K562 (cell line): Measurements from ENCODE around the gene POU4F2.

Source experiments
- ARID2 ChIP-seq: fragments of 450-650 bp; IDR thresholded peaks from 2 replicates; pipeline ENCODE4 v1.6.1; 2017; ENCODE audit warnings: antibody characterized with exemption, mild to moderate bottlenecking
- CTCF ChIP-seq, 3 experiments: IDR thresholded peaks in 2 of 3; conservative IDR thresholded peaks in 1 of 3; 2 replicates each; pipeline ENCODE4 v1.5.1; 2011 to 2012; ENCODE audit warnings: low read length in 3 of 3, mild to moderate bottlenecking in 3 of 3, control low read depth in 2 of 3, improper control_type of control experiment in 1 of 3, inconsistent platforms in 1 of 3, low read depth in 1 of 3, mixed read lengths in 1 of 3, moderate library complexity in 1 of 3; ENCODE audit not compliant: insufficient read depth in 2 of 3
- EZH2 ChIP-seq: IDR thresholded peaks from 2 replicates; pipeline ENCODE4 v1.6.1; 2012; ENCODE audit warnings: low read depth, mild to moderate bottlenecking, inconsistent platforms, low read length, borderline replicate concordance
- MYC ChIP-seq, 2 experiments: fragments of 250-450 bp in 1 of 2; sonication (Bioruptor Pico) in 1 of 2; IDR thresholded peaks; 2 replicates each; pipeline versions ENCODE4 v1.5.1 to v1.6.1; 2012 to 2021; ENCODE audit warnings: low read depth in 2 of 2, borderline replicate concordance in 1 of 2, improper control_type of control experiment in 1 of 2, low read length in 1 of 2, mild to moderate bottlenecking in 1 of 2, moderate library complexity in 1 of 2
- POLR2A ChIP-seq: fragments of 450-650 bp; conservative IDR thresholded peaks from 2 replicates; pipeline ENCODE4 v1.6.1; 2016
- RAD21 ChIP-seq, 2 experiments: fragments of 250-450 bp in 1 of 2; fragments of 450-650 bp in 1 of 2; sonication (Bioruptor Pico) in 1 of 2; formaldehyde crosslinking in 1 of 2; IDR thresholded peaks in 1 of 2; conservative IDR thresholded peaks in 1 of 2; 2 replicates each; pipeline versions ENCODE4 v1.4.0 to v1.8.0; 2020 to 2022; ENCODE audit warnings: mild to moderate bottlenecking in 2 of 2, moderate library complexity in 1 of 2

- TF ChIP-seq MYC (IDR thresholded peaks at IDR 0.05; ENCODE audit: low read depth, low read length), result no peak
- TF ChIP-seq MYC (CRISPR knock-in tag; IDR thresholded peaks at IDR 0.05; ENCODE audit: borderline replicate concordance, low read depth), result no peak
- no peak for TF ChIP-seq ARID2
- no peak for TF ChIP-seq POLR2A
- no peak for TF ChIP-seq RAD21 (CRISPR knock-in tag; conservative IDR thresholded peaks at IDR 0.05 in 1 of 2, IDR thresholded peaks at IDR 0.05 in 1 of 2)
- no peak for TF ChIP-seq EZH2
- no peak for TF ChIP-seq CTCF (IDR thresholded peaks at IDR 0.05 in 2 of 3, conservative IDR thresholded peaks at IDR 0.05 in 1 of 3; ENCODE audit: insufficient read depth in 2 of 3, low read depth in 1 of 3, low read length in 3 of 3)
These were observed 16.8 kb downstream of the POU4F2 start for GRCh38 chr4:146655521-146655856.
